Measurements from ENCODE around the gene RBBP8NL.

- no peak for TF ChIP-seq CTCF (IDR thresholded peaks at IDR 0.05)
- TF ChIP-seq EP300 (IDR thresholded peaks at IDR 0.05) = no peak
Observed at GRCh38 chr20:62389601-62390087, 37.7 kb downstream of the RBBP8NL start.

Measured in tibial nerve (tissue), 4 donors.